ENCODE data around the gene ADAMTS2.

The ADAMTS2 gene

GRCh38 chr5:179343719-179344430 is 1.4 kb downstream of the ADAMTS2 start:
- TF ChIP-seq, protein P1, sequence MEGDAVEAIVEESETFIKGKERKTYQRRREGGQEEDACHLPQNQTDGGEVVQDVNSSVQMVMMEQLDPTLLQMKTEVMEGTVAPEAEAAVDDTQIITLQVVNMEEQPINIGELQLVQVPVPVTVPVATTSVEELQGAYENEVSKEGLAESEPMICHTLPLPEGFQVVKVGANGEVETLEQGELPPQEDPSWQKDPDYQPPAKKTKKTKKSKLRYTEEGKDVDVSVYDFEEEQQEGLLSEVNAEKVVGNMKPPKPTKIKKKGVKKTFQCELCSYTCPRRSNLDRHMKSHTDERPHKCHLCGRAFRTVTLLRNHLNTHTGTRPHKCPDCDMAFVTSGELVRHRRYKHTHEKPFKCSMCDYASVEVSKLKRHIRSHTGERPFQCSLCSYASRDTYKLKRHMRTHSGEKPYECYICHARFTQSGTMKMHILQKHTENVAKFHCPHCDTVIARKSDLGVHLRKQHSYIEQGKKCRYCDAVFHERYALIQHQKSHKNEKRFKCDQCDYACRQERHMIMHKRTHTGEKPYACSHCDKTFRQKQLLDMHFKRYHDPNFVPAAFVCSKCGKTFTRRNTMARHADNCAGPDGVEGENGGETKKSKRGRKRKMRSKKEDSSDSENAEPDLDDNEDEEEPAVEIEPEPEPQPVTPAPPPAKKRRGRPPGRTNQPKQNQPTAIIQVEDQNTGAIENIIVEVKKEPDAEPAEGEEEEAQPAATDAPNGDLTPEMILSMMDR (IDR thresholded peaks at IDR 0.05; ENCODE audit: insufficient read depth, low read length, poor library complexity, severe bottlenecking): no peak
- no peak for TF ChIP-seq EZH2phosphoT487 (conservative IDR thresholded peaks at IDR 0.05; ENCODE audit: low read length)
- H3F3A ChIP-seq (ENCODE audit: insufficient read depth): no peaks in the 10 kb centered on the region
- no peak overlapping the region for H3K9ac ChIP-seq (ENCODE audit: low read length)
- H3K27me3 ChIP-seq (ENCODE audit: low read length): no peaks in the 10 kb centered on the region
- no peak overlapping the region for H2AFZ ChIP-seq (ENCODE audit: low read depth, low read length, severe bottlenecking)
- H4K20me1 ChIP-seq (ENCODE audit: low read depth, low read length): no peaks in the 10 kb centered on the region
- no peaks in the 10 kb centered on the region for H3K36me3 ChIP-seq (ENCODE audit: low read length)
- no peaks in the 10 kb centered on the region for H3K79me2 ChIP-seq (ENCODE audit: insufficient read depth, low read length)
- no peak overlapping the region for H3K4me3 ChIP-seq (ENCODE audit: insufficient read depth, low read length, poor library complexity, severe bottlenecking)
- no peaks in the 10 kb centered on the region for H3K9me2 ChIP-seq (replicated peaks; ENCODE audit: insufficient read depth, low read length)
- H3K9me3 ChIP-seq (ENCODE audit: insufficient read depth, low read length): no peaks in the 10 kb centered on the region
- H3K27ac ChIP-seq (ENCODE audit: low read depth, low read length): no peak overlapping the region
- H3K4me2 ChIP-seq (ENCODE audit: low read depth, low read length, poor library complexity, severe bottlenecking): no peak overlapping the region

DNA sequence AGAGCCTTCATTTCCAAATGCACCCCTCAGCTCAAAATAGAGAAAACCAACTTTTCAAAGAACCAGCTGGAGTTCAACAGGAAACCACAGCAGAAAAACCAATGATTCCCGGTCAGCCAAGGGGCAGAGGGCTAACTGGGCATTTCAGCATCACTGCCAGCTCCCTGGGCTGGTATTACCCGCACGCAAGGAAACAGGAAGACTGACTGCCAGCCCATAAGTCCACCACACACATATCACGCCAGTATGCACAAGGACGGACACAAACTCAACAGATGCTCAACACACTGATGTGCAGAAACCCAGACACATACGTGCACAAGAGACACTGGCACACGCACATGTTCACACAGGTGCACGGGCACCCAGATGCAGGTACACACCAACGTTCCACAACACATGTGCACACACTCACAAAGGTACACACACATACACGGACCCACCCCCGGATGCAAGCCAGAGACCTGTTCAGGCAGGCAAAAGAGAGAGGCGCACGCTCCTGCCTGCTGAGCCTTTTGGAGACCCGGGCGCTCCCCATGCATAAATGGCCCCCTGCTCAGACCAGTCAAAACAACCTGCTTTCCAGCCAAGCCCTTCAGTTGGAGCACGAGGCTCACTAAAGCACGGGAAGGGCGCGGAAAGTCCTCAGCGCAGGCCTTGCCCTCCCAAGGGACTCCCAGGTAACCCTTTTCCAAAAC is 2.1 kb downstream of the ADAMTS2 start:
- Histone ChIP-seq H3K27ac (ENCODE audit: low read depth, low read length) (no peak overlapping the region), H3F3A (ENCODE audit: insufficient read depth) (no peaks in the 10 kb centered on the region), H3K9ac (ENCODE audit: low read length) (no peak overlapping the region), H3K4me2 (ENCODE audit: low read depth, low read length, poor library complexity, severe bottlenecking) (no peak overlapping the region), H3K36me3 (ENCODE audit: low read length) (no peaks in the 10 kb centered on the region), H3K27me3 (ENCODE audit: low read length) (no peaks in the 10 kb centered on the region), H3K9me2 (replicated peaks; ENCODE audit: insufficient read depth, low read length) (no peaks in the 10 kb centered on the region), H3K79me2 (ENCODE audit: insufficient read depth, low read length) (no peaks in the 10 kb centered on the region), H3K4me3 (ENCODE audit: insufficient read depth, low read length, poor library complexity, severe bottlenecking) (no peak overlapping the region), H4K20me1 (ENCODE audit: low read depth, low read length) (no peaks in the 10 kb centered on the region), H3K9me3 (ENCODE audit: insufficient read depth, low read length) (no peaks in the 10 kb centered on the region), H2AFZ (ENCODE audit: low read depth, low read length, severe bottlenecking) (no peak overlapping the region)
- no peak for TF ChIP-seq EZH2phosphoT487 (conservative IDR thresholded peaks at IDR 0.05; ENCODE audit: low read length)
- TF ChIP-seq, protein P1 (IDR thresholded peaks at IDR 0.05; ENCODE audit: insufficient read depth, low read length, poor library complexity, severe bottlenecking): no peak

DNA sequence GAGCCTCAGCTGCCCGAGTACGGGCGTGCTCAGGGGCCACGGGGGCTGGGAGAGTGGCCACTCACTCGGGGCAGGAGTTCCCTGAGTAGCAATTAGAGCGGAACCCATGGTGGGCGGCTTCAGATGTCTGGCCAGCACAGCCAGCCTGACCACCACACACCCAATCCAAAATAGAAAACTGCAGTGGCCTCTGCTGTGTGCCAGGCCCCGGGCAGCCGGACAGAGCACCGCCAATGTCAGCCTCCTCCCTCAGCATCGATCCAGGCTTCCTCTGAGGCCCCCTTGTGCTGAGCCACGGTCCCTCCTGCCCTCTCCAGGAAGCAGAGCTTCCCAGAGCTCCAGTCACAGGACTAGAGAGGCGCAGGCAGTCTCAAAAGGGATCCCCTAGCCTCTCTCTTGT is 2.7 kb downstream of the ADAMTS2 start:
- no peaks in the 10 kb centered on the region for H3K36me3 ChIP-seq (ENCODE audit: low read length)

More for the DNA sequence above, 2.7 kb downstream of the ADAMTS2 start:
- H3K27me3 ChIP-seq (ENCODE audit: low read length): no peaks in the 10 kb centered on the region
- no peak overlapping the region for H3K27ac ChIP-seq (ENCODE audit: low read depth, low read length)
- no peak overlapping the region for H3K4me2 ChIP-seq (ENCODE audit: low read depth, low read length, poor library complexity, severe bottlenecking)
- no peak overlapping the region for H3K4me3 ChIP-seq (ENCODE audit: insufficient read depth, low read length, poor library complexity, severe bottlenecking)
- no peaks in the 10 kb centered on the region for H3K9me2 ChIP-seq (replicated peaks; ENCODE audit: insufficient read depth, low read length)
- no peaks in the 10 kb centered on the region for H3F3A ChIP-seq (ENCODE audit: insufficient read depth)
- no peaks in the 10 kb centered on the region for H4K20me1 ChIP-seq (ENCODE audit: low read depth, low read length)
- H2AFZ ChIP-seq (ENCODE audit: low read depth, low read length, severe bottlenecking): no peak overlapping the region
- H3K9ac ChIP-seq (ENCODE audit: low read length): no peak overlapping the region
- no peaks in the 10 kb centered on the region for H3K9me3 ChIP-seq (ENCODE audit: insufficient read depth, low read length)
- no peaks in the 10 kb centered on the region for H3K79me2 ChIP-seq (ENCODE audit: insufficient read depth, low read length)
- no peak for TF ChIP-seq EZH2phosphoT487 (conservative IDR thresholded peaks at IDR 0.05; ENCODE audit: low read length)
- TF ChIP-seq, protein P1 (IDR thresholded peaks at IDR 0.05; ENCODE audit: insufficient read depth, low read length, poor library complexity, severe bottlenecking): no peak
